GM23338 (cell line): ENCODE measurements around the gene TAOK3. TPM values are rescaled to one million over a fixed set of nuclear protein-coding genes. Genes with fewer than 3 reads are reported as not detected.

ENCODE experiments used
- ATAC-seq: fragments of 200-7000 bp; cut with Tn5 transposase; 3 replicates; pipeline ENCODE4 v1.9.1; 2020
- DNase-seq: peaks from one replicate; pipeline ENCODE4 v3.0.0-alpha.2; 2015; ENCODE audit warnings: low spot score
- H2AFZ ChIP-seq: fragments of 200-600 bp; sonication (generic); 2 replicates; pipeline ENCODE4 v1.8.0; 2016; ENCODE audit warnings: antibody characterized with exemption, mild to moderate bottlenecking, moderate library complexity
- H3F3A ChIP-seq: fragments of 200-600 bp; sonication (generic); replicated peaks from 2 replicates; pipeline ENCODE4 v1.8.0; 2017; ENCODE audit warnings: antibody characterized with exemption, mixed run types, low read depth
- H3K27ac ChIP-seq: fragments of 200-600 bp; sonication (generic); 2 replicates; pipeline ENCODE4 v1.6.1; 2016; ENCODE audit warnings: low read depth
- H3K27me3 ChIP-seq: fragments of 200-600 bp; sonication (generic); 2 replicates; pipeline ENCODE4 v1.8.0; 2016; ENCODE audit warnings: mild to moderate bottlenecking, mixed run types, moderate library complexity; ENCODE audit not compliant: insufficient read depth
- H3K36me3 ChIP-seq: fragments of 200-600 bp; sonication (generic); 2 replicates; pipeline ENCODE4 v1.8.0; 2016; ENCODE audit warnings: mild to moderate bottlenecking; ENCODE audit not compliant: insufficient read depth
- H3K4me1 ChIP-seq: fragments of 200-600 bp; sonication (generic); 2 replicates; pipeline ENCODE4 v1.8.0; 2016; ENCODE audit warnings: mild to moderate bottlenecking, moderate library complexity; ENCODE audit not compliant: insufficient read depth
- H3K4me2 ChIP-seq: fragments of 200-600 bp; sonication (generic); 2 replicates; pipeline ENCODE4 v1.7.1; 2017; ENCODE audit warnings: mixed run types
- H3K4me3 ChIP-seq: fragments of 200-600 bp; sonication (generic); 2 replicates; pipeline ENCODE4 v1.6.1; 2016; ENCODE audit warnings: mixed run types
- H3K79me2 ChIP-seq: fragments of 200-600 bp; sonication (generic); replicated peaks from 2 replicates; pipeline ENCODE4 v1.8.0; 2017; ENCODE audit warnings: mild to moderate bottlenecking; ENCODE audit not compliant: insufficient read depth
- H3K9me2 ChIP-seq: fragments of 200-600 bp; sonication (generic); 2 replicates; pipeline ENCODE4 v1.8.0; 2017; ENCODE audit not compliant: insufficient read depth
- H4K20me1 ChIP-seq: fragments of 200-600 bp; sonication (generic); replicated peaks from 2 replicates; pipeline ENCODE4 v1.8.0; 2017; ENCODE audit warnings: mild to moderate bottlenecking; ENCODE audit not compliant: insufficient read depth
- H3K27ac Mint-ChIP-seq: 2 replicates; pipeline ENCODE4 v1.8.0; 2020; ENCODE audit warnings: inconsistent platforms, mild to moderate bottlenecking, moderate library complexity, mixed read lengths
- H3K27me3 Mint-ChIP-seq: 3 replicates; pipeline ENCODE4 v1.8.0; 2022; ENCODE audit warnings: low read depth, mild to moderate bottlenecking, moderate library complexity, mixed read lengths, inconsistent platforms; ENCODE audit not compliant: insufficient read depth, poor library complexity
- H3K36me3 Mint-ChIP-seq: 3 replicates; pipeline ENCODE4 v1.8.0; 2021; ENCODE audit warnings: low read depth, mild to moderate bottlenecking, inconsistent platforms, moderate library complexity, mixed read lengths
- H3K4me1 Mint-ChIP-seq: 3 replicates; pipeline ENCODE4 v1.8.0; 2020; ENCODE audit warnings: mild to moderate bottlenecking, inconsistent platforms, mixed read lengths
- H3K4me3 Mint-ChIP-seq: 3 replicates; pipeline ENCODE4 v1.8.0; 2021; ENCODE audit warnings: moderate library complexity, mild to moderate bottlenecking, inconsistent platforms, mixed read lengths
- H3K9me3 Mint-ChIP-seq: 3 replicates; pipeline ENCODE4 v1.8.0; 2020; ENCODE audit warnings: moderate library complexity, mild to moderate bottlenecking, inconsistent platforms, mixed read lengths
- CREB1 ChIP-seq: fragments of 250-450 bp; sonication (Bioruptor Pico); IDR thresholded peaks from 2 replicates; pipeline ENCODE4 v1.5.0; 2020; ENCODE audit warnings: low read depth, mild to moderate bottlenecking, moderate library complexity
- CTCF ChIP-seq, 2 experiments: fragments of 200-600 bp in 1 of 2; sonication (generic) in 1 of 2; conservative IDR thresholded peaks; 2 replicates each; pipeline versions ENCODE4 v1.5.1 to v1.6.1; 2016 to 2017; ENCODE audit warnings: antibody characterized with exemption in 2 of 2, low read depth in 2 of 2, mild to moderate bottlenecking in 2 of 2, moderate library complexity in 1 of 2
- ETS1 ChIP-seq: IDR thresholded peaks from 2 replicates; pipeline ENCODE4 v1.6.1; 2016; ENCODE audit warnings: antibody characterized with exemption
- EZH2 ChIP-seq: fragments of 200-600 bp; sonication (generic); IDR thresholded peaks from one replicate; pipeline ENCODE4 v1.8.0; 2017; ENCODE audit warnings: antibody characterized with exemption, mild to moderate bottlenecking, low read depth; ENCODE audit not compliant: unreplicated experiment
- EZH2phosphoT487 ChIP-seq: fragments of 200-600 bp; sonication (generic); IDR thresholded peaks from one replicate; pipeline ENCODE4 v1.8.1; 2018; ENCODE audit warnings: antibody characterized with exemption; ENCODE audit not compliant: unreplicated experiment
- JUNB ChIP-seq: IDR thresholded peaks from one replicate; pipeline ENCODE4 v1.6.1; 2016; ENCODE audit warnings: antibody characterized with exemption; ENCODE audit not compliant: unreplicated experiment
- NANOG ChIP-seq: IDR thresholded peaks from 2 replicates; pipeline ENCODE4 v1.6.1; 2016; ENCODE audit warnings: antibody characterized with exemption, borderline replicate concordance
- POLR2AphosphoS5 ChIP-seq: IDR thresholded peaks from 2 replicates; pipeline ENCODE4 v1.6.1; 2016; ENCODE audit warnings: antibody characterized with exemption, low read depth
- REST ChIP-seq: IDR thresholded peaks from one replicate; pipeline ENCODE4 v1.6.1; 2018; ENCODE audit warnings: antibody characterized with exemption; ENCODE audit not compliant: unreplicated experiment
- STAT1 ChIP-seq: IDR thresholded peaks from one replicate; pipeline ENCODE4 v1.6.1; 2016; ENCODE audit warnings: antibody characterized with exemption; ENCODE audit not compliant: unreplicated experiment
- ZNF114 ChIP-seq: fragments of 250-450 bp; sonication (Bioruptor Pico); IDR thresholded peaks from 2 replicates; pipeline ENCODE4 v1.5.0; 2020; ENCODE audit warnings: mild to moderate bottlenecking, moderate library complexity
- ZNF331 ChIP-seq: fragments of 250-450 bp; sonication (Bioruptor Pico); IDR thresholded peaks from 2 replicates; pipeline ENCODE4 v1.5.0; 2020; ENCODE audit warnings: low read depth, mild to moderate bottlenecking, moderate library complexity
- ZNF462 ChIP-seq: fragments of 250-450 bp; sonication (Bioruptor Pico); IDR thresholded peaks from 2 replicates; pipeline ENCODE4 v1.5.0; 2020; ENCODE audit warnings: mild to moderate bottlenecking, moderate library complexity
- polyA plus RNA-seq: library from polyadenylated mRNA; unstranded; fragments of >200 nt; fragmentation: Nextera tagmentation; extraction: Ambion mirVana; gene quantifications from 2 replicates; pipeline ENCODE4 v1.2.1, GENCODE V29; 2016
- total RNA-seq: library from RNA; depleted of rRNA; stranded (reverse); fragments of >200 nt; shearing (Covaris generic); gene quantifications from 2 replicates; pipeline ENCODE4 v1.2.3, GENCODE V29; 2014

TAOK3 gene
- total and polyA plus RNA-seq, 2 experiments from 2014 or later, result 7.6 to 20.4 TPM

GRCh38 chr12:118398524-118398923, 25.8 kb upstream of the TAOK3 start:
- Mint-ChIP-seq H3K27ac (no peak overlapping the region), H3K27me3 (peaks cover 2% of the 10 kb centered on the region), H3K4me1 (no peaks in the 10 kb centered on the region), H3K4me3 (no peak overlapping the region), H3K36me3 (peaks cover 77% of the 10 kb centered on the region), H3K9me3 (no peaks in the 10 kb centered on the region)
- Histone ChIP-seq H3K36me3 (peaks cover 14% of the 10 kb centered on the region), H3K4me1 (no peaks in the 10 kb centered on the region), H3K27me3 (no peaks in the 10 kb centered on the region), H3K9me2 (no peaks in the 10 kb centered on the region), H3K4me3 (no peak overlapping the region), H4K20me1 (peaks cover 5% of the 10 kb centered on the region), H3K27ac (no peak overlapping the region), H2AFZ (no peak overlapping the region), H3K4me2 (no peak overlapping the region), H3K79me2 (peaks cover 1% of the 10 kb centered on the region), H3F3A (no peaks in the 10 kb centered on the region)
- TF ChIP-seq EZH2 (no peak), EZH2phosphoT487 (no peak), CREB1 (CRISPR knock-in tag) (no peak), POLR2AphosphoS5 (no peak), ZNF114 (CRISPR knock-in tag) (no peak), NANOG (no peak), REST (no peak), JUNB (no peak), STAT1 (no peak), ZNF331 (CRISPR knock-in tag) (no peak), CTCF (conservative IDR thresholded peaks at IDR 0.05; ENCODE audit: low read depth in 2 of 2) (no peak), ZNF462 (no peak), ETS1 (no peak)
- ATAC-seq, result no peak
- DNase-seq, result no peak
